Hepatocyte (in vitro differentiated cells): Measurements from ENCODE around the gene GRID2IP. TPM values are rescaled to one million over a fixed set of nuclear protein-coding genes. Genes with fewer than 3 reads are reported as not detected.

Experiments used
- DNase-seq: peaks from one replicate; pipeline ENCODE4 v3.0.0-alpha.2; 2016; ENCODE audit warnings: low spot score
- H2AFZ ChIP-seq: fragments of 200-600 bp; sonication (generic); 2 replicates; pipeline ENCODE4 v1.6.0; 2016; ENCODE audit warnings: antibody characterized with exemption, mild to moderate bottlenecking
- H3K27ac ChIP-seq: fragments of 200-600 bp; sonication (generic); 2 replicates; pipeline ENCODE4 v1.5.1; 2016; ENCODE audit warnings: mild to moderate bottlenecking
- H3K27me3 ChIP-seq: fragments of 200-600 bp; sonication (generic); 2 replicates; pipeline ENCODE4 v1.6.1; 2016
- H3K36me3 ChIP-seq: fragments of 200-600 bp; sonication (generic); replicated peaks from 2 replicates; pipeline ENCODE4 v1.5.1; 2016; ENCODE audit warnings: low read depth; ENCODE audit not compliant: insufficient read depth
- H3K4me1 ChIP-seq: fragments of 200-600 bp; sonication (generic); 2 replicates; pipeline ENCODE4 v1.5.1; 2016; ENCODE audit warnings: mild to moderate bottlenecking, moderate library complexity; ENCODE audit not compliant: insufficient read depth
- H3K4me2 ChIP-seq: fragments of 200-600 bp; sonication (generic); 2 replicates; pipeline ENCODE4 v1.6.0; 2016
- H3K4me3 ChIP-seq: fragments of 200-600 bp; sonication (generic); 2 replicates; pipeline ENCODE4 v1.5.1; 2016; ENCODE audit warnings: mild to moderate bottlenecking
- H3K79me2 ChIP-seq: fragments of 200-600 bp; sonication (generic); 2 replicates; pipeline ENCODE4 v1.6.0; 2017; ENCODE audit warnings: mild to moderate bottlenecking
- H3K9me2 ChIP-seq: fragments of 200-600 bp; sonication (generic); replicated peaks from 2 replicates; pipeline ENCODE4 v1.6.0; 2017; ENCODE audit warnings: mild to moderate bottlenecking; ENCODE audit not compliant: insufficient read depth
- H3K9me3 ChIP-seq: fragments of 200-600 bp; sonication (generic); 2 replicates; pipeline ENCODE4 v1.5.1; 2016; ENCODE audit warnings: low read depth, mild to moderate bottlenecking
- H4K20me1 ChIP-seq: fragments of 200-600 bp; sonication (generic); 2 replicates; pipeline ENCODE4 v1.6.0; 2016; ENCODE audit warnings: mild to moderate bottlenecking; ENCODE audit not compliant: insufficient read depth, poor library complexity, severe bottlenecking
- EZH2 ChIP-seq: fragments of 200-600 bp; sonication (generic); IDR thresholded peaks from 2 replicates; pipeline ENCODE4 v1.6.1; 2016; ENCODE audit warnings: antibody characterized with exemption, mild to moderate bottlenecking, borderline replicate concordance
- EZH2phosphoT487 ChIP-seq: fragments of 200-600 bp; sonication (generic); IDR thresholded peaks from one replicate; pipeline ENCODE4 v1.6.1; 2018; ENCODE audit warnings: antibody characterized with exemption, mild to moderate bottlenecking, low read depth, moderate library complexity; ENCODE audit not compliant: unreplicated experiment, severe bottlenecking
- WGBS: methylation state at CpG from one replicate; pipeline ENCODE4 v1.1.6; 2016; ENCODE audit warnings: low lambda C conversion rate; ENCODE audit errors: missing lambda C conversion rate; 5-methylcytosine and 5-hydroxymethylcytosine counted together
- polyA plus RNA-seq: library from polyadenylated mRNA; unstranded; fragments of >200 nt; fragmentation: Nextera tagmentation; extraction: Ambion mirVana; gene quantifications from 2 replicates; pipeline ENCODE4 v1.2.1, GENCODE V29; 2016
- total RNA-seq: library from RNA; depleted of rRNA; stranded (reverse); fragments of >200 nt; gene quantifications from 2 replicates; pipeline ENCODE4 v1.2.3, GENCODE V29; 2014
- TF ChIP-seq, protein P1 (sequence below): fragments of 200-600 bp; sonication (generic); IDR thresholded peaks from 2 replicates; pipeline ENCODE4 v1.5.1; 2016; ENCODE audit warnings: antibody characterized with exemption, mild to moderate bottlenecking; ENCODE audit not compliant: poor library complexity

The GRID2IP gene
- total and polyA plus RNA-seq, 2 experiments from 2014 or later = 0.25 to 0.73 TPM

- Histone ChIP-seq H3K79me2 (no peaks in the 10 kb centered on the region), H3K4me3 (no peak overlapping the region), H2AFZ (no peak overlapping the region), H3K9me2 (no peaks in the 10 kb centered on the region), H4K20me1 (no peaks in the 10 kb centered on the region), H3K4me2 (no peak overlapping the region), H3K9me3 (no peaks in the 10 kb centered on the region), H3K27ac (no peak overlapping the region), H3K36me3 (no peaks in the 10 kb centered on the region), H3K27me3 (no peaks in the 10 kb centered on the region), H3K4me1 (no peaks in the 10 kb centered on the region)
- over 99% methylated on average over 14 of the region's 14 CpGs for WGBS
- TF ChIP-seq EZH2 = no peak
- TF ChIP-seq, protein P1, sequence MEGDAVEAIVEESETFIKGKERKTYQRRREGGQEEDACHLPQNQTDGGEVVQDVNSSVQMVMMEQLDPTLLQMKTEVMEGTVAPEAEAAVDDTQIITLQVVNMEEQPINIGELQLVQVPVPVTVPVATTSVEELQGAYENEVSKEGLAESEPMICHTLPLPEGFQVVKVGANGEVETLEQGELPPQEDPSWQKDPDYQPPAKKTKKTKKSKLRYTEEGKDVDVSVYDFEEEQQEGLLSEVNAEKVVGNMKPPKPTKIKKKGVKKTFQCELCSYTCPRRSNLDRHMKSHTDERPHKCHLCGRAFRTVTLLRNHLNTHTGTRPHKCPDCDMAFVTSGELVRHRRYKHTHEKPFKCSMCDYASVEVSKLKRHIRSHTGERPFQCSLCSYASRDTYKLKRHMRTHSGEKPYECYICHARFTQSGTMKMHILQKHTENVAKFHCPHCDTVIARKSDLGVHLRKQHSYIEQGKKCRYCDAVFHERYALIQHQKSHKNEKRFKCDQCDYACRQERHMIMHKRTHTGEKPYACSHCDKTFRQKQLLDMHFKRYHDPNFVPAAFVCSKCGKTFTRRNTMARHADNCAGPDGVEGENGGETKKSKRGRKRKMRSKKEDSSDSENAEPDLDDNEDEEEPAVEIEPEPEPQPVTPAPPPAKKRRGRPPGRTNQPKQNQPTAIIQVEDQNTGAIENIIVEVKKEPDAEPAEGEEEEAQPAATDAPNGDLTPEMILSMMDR = no peak
- no peak for TF ChIP-seq EZH2phosphoT487
- DNase-seq = no peak
Measured at GRCh38 chr7:6497637-6497905, 53.7 kb downstream of the GRID2IP start.

DNA sequence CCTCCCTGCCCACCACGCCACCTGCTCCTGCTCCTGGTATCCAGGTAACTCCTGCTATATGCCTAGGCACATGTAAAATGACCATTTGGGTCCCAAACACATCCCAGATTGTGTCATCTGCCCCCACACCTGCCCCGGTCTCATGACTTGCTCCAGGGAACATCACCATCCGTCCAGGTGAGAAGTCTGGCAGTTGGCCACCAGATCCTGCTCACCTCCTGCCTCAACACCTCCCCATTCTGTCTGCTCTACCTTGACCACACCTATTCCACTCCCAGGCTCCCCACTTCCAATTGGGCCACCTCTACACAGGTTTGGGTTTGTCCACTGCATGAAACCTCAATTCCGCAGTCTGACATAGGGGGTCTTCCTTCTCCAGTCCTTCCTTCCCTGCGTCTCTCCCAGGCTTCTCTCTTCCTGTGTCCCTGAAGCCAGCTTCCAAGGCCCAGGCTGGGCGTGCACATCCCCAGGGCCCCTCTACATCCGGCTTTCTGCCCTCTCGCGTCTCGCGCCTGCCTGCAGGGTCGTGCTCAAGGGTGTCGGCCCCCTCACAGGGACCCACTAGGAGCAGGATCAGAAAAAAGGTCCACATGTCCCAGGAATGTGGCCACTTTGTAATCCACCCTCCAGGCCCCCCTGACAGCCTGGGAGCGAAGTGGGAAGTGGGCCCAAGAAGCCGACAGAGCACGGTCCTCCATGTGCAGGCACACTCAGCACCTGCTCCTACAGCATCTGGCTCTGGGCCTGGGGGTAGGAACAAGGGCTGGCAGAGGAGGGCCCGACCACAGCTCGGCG is 54.2 kb downstream of the GRID2IP start:
- Histone ChIP-seq H3K4me2 (no peak overlapping the region), H3K4me1 (no peaks in the 10 kb centered on the region), H4K20me1 (no peaks in the 10 kb centered on the region), H2AFZ (no peak overlapping the region), H3K27me3 (no peaks in the 10 kb centered on the region), H3K27ac (no peak overlapping the region), H3K36me3 (no peaks in the 10 kb centered on the region), H3K9me2 (no peaks in the 10 kb centered on the region), H3K79me2 (no peaks in the 10 kb centered on the region), H3K9me3 (no peaks in the 10 kb centered on the region), H3K4me3 (no peak overlapping the region)
- 88% methylated on average over 19 of the region's 19 CpGs for WGBS
- TF ChIP-seq EZH2phosphoT487 (no peak), EZH2 (no peak)
- TF ChIP-seq, protein P1 = no peak
- no peak for DNase-seq

GRCh38 chr7:6495597-6496262 is 55.5 kb downstream of the GRID2IP start:
- H3K4me3 ChIP-seq = no peak overlapping the region
- H3K4me2 ChIP-seq = no peak overlapping the region
- no peaks in the 10 kb centered on the region for H3K79me2 ChIP-seq
- H3K36me3 ChIP-seq = no peaks in the 10 kb centered on the region
- no peak for DNase-seq
- no peaks in the 10 kb centered on the region for H4K20me1 ChIP-seq
- TF ChIP-seq, protein P1 = no peak
- TF ChIP-seq EZH2phosphoT487 (no peak), EZH2 (no peak)
- H3K4me1 ChIP-seq = no peaks in the 10 kb centered on the region
- no peak overlapping the region for H3K27ac ChIP-seq
- WGBS = 92% methylated on average over 6 of the region's 6 CpGs
- H3K9me2 ChIP-seq = no peaks in the 10 kb centered on the region
- no peak overlapping the region for H2AFZ ChIP-seq
- H3K27me3 ChIP-seq = no peaks in the 10 kb centered on the region
- H3K9me3 ChIP-seq = no peaks in the 10 kb centered on the region
